HEK293 (cell line): ENCODE results near the gene S1PR4.

Experiments used
- AEBP2 ChIP-seq: fragments of 450-650 bp; formaldehyde crosslinking; IDR thresholded peaks from 2 replicates; pipeline ENCODE4 v1.5.1; 2016; ENCODE audit warnings: missing biosample characterization, missing genetic modification characterization, borderline replicate concordance
- CTCF ChIP-seq: fragments of 450-650 bp; formaldehyde crosslinking; IDR thresholded peaks from 2 replicates; pipeline ENCODE4 v1.5.1; 2016; ENCODE audit warnings: missing biosample characterization, missing genetic modification characterization
- ELK4 ChIP-seq: IDR thresholded peaks from 2 replicates; pipeline ENCODE4 v1.6.1; 2011; ENCODE audit warnings: mild to moderate bottlenecking, low read depth, low read length, borderline replicate concordance
- ZBTB11 ChIP-seq: fragments of 450-650 bp; formaldehyde crosslinking; conservative IDR thresholded peaks from 2 replicates; pipeline ENCODE4 v1.5.1; 2016; ENCODE audit warnings: low read depth, missing biosample characterization, missing genetic modification characterization
- ZBTB26 ChIP-seq: fragments of 450-650 bp; formaldehyde crosslinking; optimal IDR thresholded peaks from 2 replicates; pipeline ENCODE3; 2016; ENCODE audit warnings: missing biosample characterization, mild to moderate bottlenecking, missing genetic modification characterization
- ZNF121 ChIP-seq: fragments of 450-650 bp; formaldehyde crosslinking; IDR thresholded peaks from 2 replicates; pipeline ENCODE4 v1.5.1; 2016; ENCODE audit warnings: missing biosample characterization, missing genetic modification characterization
- ZNF133 ChIP-seq: fragments of 450-650 bp; formaldehyde crosslinking; IDR thresholded peaks from 2 replicates; pipeline ENCODE4 v1.5.1; 2016; ENCODE audit warnings: missing biosample characterization, missing genetic modification characterization
- ZNF223 ChIP-seq: fragments of 450-650 bp; formaldehyde crosslinking; IDR thresholded peaks from 2 replicates; pipeline ENCODE4 v1.5.1; 2016; ENCODE audit warnings: missing biosample characterization, missing genetic modification characterization
- ZNF274 ChIP-seq, 2 experiments: fragments of 200-500 bp in 1 of 2; fragments of 450-650 bp in 1 of 2; sonication (Bioruptor generic) in 1 of 2; formaldehyde crosslinking in 1 of 2; IDR thresholded peaks; 2 replicates each; pipeline versions ENCODE4 v1.5.1 to v1.6.1; 2014 to 2016; ENCODE audit warnings: borderline replicate concordance in 1 of 2, inconsistent platforms in 1 of 2, low read length in 1 of 2, missing biosample characterization in 1 of 2, missing genetic modification characterization in 1 of 2
- ZNF600 ChIP-seq: fragments of 450-650 bp; formaldehyde crosslinking; IDR thresholded peaks from 2 replicates; pipeline ENCODE4 v1.5.1; 2016; ENCODE audit warnings: missing biosample characterization, missing genetic modification characterization
- ZNF664 ChIP-seq: fragments of 450-650 bp; formaldehyde crosslinking; IDR thresholded peaks from 2 replicates; pipeline ENCODE4 v1.5.1; 2016; ENCODE audit warnings: missing biosample characterization, missing genetic modification characterization

DNA sequence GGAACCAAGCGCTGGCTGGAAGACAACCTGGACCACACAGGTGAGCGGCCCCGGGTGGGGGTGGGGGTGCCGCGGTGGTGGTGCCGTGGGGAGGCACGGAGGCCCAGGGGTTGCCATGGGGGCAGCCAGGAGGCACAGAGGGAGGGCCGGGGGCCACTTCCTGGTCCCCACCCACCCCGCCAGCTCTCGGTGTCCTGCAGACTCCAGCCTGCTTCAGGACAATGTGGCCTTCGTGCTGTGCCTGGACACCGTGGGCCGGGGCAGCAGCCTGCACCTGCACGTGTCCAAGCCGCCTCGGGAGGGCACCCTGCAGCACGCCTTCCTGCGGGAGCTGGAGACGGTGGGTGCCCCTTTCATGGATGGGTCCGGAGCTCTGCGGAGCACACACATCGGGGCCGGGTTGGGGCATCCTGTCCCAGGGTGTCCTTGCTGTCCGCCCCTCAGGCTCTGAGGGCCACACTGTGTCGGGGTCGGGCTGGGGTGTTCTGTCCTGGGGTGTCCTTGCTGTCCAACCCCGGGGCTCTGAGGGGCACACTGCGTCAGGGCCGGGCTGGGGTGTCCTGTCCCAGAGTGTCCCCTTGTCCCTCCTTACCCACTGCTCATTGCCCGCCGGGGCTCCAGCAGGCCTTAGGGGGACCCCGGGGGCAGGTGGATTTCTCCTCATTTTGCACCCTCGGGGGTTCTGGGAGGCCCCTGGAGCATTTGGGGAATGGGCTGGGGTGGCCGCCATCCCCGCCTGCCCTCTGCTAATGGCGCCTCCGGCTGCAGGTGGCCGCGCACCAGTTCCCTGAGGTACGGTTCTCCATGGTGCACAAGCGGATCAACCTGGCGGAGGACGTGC is 25.5 kb downstream of the S1PR4 start:
- no peak for TF ChIP-seq ZNF274 (IDR thresholded peaks at IDR 0.05; ENCODE audit: low read length)
- no peak for TF ChIP-seq ZNF274 (tag by site-specific recombination; IDR thresholded peaks at IDR 0.05; ENCODE audit: borderline replicate concordance)
- TF ChIP-seq CTCF (tag by site-specific recombination): no peak
- no peak for TF ChIP-seq ZNF223 (tag by site-specific recombination)
- TF ChIP-seq ELK4: no peak
- no peak for TF ChIP-seq ZNF121 (tag by site-specific recombination)
- TF ChIP-seq ZNF600 (tag by site-specific recombination): no peak
- TF ChIP-seq ZNF133 (tag by site-specific recombination): no peak
- no peak for TF ChIP-seq ZNF664 (tag by site-specific recombination)
- no peak for TF ChIP-seq AEBP2 (tag by site-specific recombination)
- TF ChIP-seq ZBTB11 (tag by site-specific recombination): no peak
- no peak for TF ChIP-seq ZBTB26 (tag by site-specific recombination)
